Measurements from ENCODE around the gene LIPF. TPM values are rescaled to one million over a fixed set of nuclear protein-coding genes. Genes with fewer than 3 reads are reported as not detected.

LIPF gene
- total RNA-seq, 2 experiments from 2014 or later = not detected

DNA sequence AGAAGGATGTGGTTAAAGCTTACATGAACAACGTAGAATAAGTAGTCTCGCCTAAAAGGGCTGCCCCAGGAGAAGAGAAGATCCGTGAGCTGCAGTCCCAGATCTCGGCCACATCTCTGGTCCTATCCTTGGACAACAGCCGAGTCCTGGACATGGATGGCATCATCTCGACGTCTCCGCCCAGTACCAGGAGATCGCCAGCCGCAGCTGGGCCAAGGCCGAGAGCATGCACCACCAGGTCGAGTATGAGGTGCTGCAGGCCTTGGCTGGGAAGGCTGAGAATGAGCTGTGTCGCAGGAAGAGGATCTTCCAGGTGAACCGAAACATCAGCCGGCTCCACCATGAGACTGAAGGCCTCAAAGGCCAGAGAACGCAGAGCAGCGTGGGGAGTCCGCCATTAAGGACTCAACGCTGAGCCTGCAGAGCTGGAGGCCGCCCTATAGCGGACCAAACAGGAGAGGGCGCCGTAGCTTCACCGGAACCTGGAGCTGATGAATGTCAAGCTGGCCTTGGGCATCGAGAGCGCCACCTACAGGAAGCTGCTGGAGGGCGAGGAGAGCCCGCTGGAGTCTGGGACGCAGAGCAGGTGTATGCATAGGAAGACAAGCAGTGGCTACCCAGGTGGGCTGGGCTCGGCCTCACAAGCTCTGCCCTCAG lies 64.0 kb downstream of the LIPF start:
- ChIA-PET POLR2A (no interaction called here), CTCF (no interaction called here)
- H3K27ac ChIP-seq (ENCODE audit: low read depth in 1 of 2, low read length in 2 of 2) = no peak overlapping the region
- Mint-ChIP-seq H3K27ac (no peak overlapping the region), H3K27me3 (no peaks in the 10 kb centered on the region), H3K4me1 (ENCODE audit: low read depth) (no peaks in the 10 kb centered on the region), H3K9me3 (no peaks in the 10 kb centered on the region), H3K36me3 (ENCODE audit: low read depth) (no peaks in the 10 kb centered on the region), H3K4me3 (no peak overlapping the region)
- H3K4me3 ChIP-seq (ENCODE audit: low read length) = no peak overlapping the region
- TF ChIP-seq, protein P1, sequence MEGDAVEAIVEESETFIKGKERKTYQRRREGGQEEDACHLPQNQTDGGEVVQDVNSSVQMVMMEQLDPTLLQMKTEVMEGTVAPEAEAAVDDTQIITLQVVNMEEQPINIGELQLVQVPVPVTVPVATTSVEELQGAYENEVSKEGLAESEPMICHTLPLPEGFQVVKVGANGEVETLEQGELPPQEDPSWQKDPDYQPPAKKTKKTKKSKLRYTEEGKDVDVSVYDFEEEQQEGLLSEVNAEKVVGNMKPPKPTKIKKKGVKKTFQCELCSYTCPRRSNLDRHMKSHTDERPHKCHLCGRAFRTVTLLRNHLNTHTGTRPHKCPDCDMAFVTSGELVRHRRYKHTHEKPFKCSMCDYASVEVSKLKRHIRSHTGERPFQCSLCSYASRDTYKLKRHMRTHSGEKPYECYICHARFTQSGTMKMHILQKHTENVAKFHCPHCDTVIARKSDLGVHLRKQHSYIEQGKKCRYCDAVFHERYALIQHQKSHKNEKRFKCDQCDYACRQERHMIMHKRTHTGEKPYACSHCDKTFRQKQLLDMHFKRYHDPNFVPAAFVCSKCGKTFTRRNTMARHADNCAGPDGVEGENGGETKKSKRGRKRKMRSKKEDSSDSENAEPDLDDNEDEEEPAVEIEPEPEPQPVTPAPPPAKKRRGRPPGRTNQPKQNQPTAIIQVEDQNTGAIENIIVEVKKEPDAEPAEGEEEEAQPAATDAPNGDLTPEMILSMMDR (IDR thresholded peaks at IDR 0.05) = no peak
- H3K36me3 ChIP-seq (ENCODE audit: insufficient read depth, low read length) = no peaks in the 10 kb centered on the region
- no peaks in the 10 kb centered on the region for H3K27me3 ChIP-seq (ENCODE audit: control insufficient read depth in 1 of 2, insufficient read depth in 2 of 2, low read length in 2 of 2)
- no peaks in the 10 kb centered on the region for H3K4me1 ChIP-seq (ENCODE audit: insufficient read depth, low read length)
- no peak for ATAC-seq (ENCODE audit: poor library complexity)
- DNase-seq = peak in 4 of 14 experiments; percentile 2 to 39 (median 18)
- intact Hi-C loops (cut with DNase I, micrococcal nuclease) = no loop called here
- peaks cover 0 to 3% of the 10 kb centered on the region in 2 experiments for H3K9me3 ChIP-seq (ENCODE audit: control insufficient read depth in 1 of 2, insufficient read depth in 1 of 2, low read length in 2 of 2)

Other genes with a start within 250 kb of the LIPF start
- 1 to 10 TPM in 1 of 2 experiments, under 1 TPM in 1; 0.95 to 2.7 TPM for gene RNLS, start 81.1 kb upstream of the LIPF start, total RNA-seq
- gene LIPJ, start 77.7 kb upstream of the LIPF start, total RNA-seq = not detected
- not detected for gene LIPK, start 41.8 kb downstream of the LIPF start, total RNA-seq
- not detected for gene LIPN, start 95.6 kb downstream of the LIPF start, total RNA-seq
- not detected for gene LIPM, start 138.3 kb downstream of the LIPF start, total RNA-seq
- gene ANKRD22, start 187.4 kb downstream of the LIPF start, total RNA-seq = not detected
- gene STAMBPL1, start 215.8 kb downstream of the LIPF start, total RNA-seq = 10 to 100 TPM; 23.7 to 26.7 TPM